ENCODE data around the gene CRTC3.

CRTC3 gene

DNA sequence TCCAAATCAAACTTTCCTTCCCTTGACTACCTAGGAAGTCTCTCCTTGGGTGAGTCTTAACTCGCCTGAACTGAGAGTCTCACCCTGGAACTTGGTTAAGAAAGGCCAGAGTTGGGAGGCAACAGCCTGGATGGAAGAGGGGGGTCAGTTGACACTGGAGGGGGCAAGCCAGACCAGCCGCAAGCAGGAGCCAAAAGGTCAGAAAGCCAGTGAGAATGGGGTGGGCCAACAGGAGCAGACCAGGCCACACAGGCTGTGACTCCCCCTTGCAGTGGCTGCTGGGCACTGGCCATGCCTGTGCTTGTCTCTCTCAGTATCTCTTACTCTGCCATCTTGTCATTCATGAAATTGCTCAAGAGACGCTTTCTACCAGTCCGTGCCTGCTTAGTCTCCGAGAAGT, 32.9 kb downstream of the CRTC3 start:
- TF ChIP-seq POLR2A (IDR thresholded peaks at IDR 0.05; ENCODE audit: low read depth, low read length): no peak
- DNase-seq (ENCODE audit: insufficient read length, low spot score) (no peak), FAIRE-seq (no peak)

DNA sequence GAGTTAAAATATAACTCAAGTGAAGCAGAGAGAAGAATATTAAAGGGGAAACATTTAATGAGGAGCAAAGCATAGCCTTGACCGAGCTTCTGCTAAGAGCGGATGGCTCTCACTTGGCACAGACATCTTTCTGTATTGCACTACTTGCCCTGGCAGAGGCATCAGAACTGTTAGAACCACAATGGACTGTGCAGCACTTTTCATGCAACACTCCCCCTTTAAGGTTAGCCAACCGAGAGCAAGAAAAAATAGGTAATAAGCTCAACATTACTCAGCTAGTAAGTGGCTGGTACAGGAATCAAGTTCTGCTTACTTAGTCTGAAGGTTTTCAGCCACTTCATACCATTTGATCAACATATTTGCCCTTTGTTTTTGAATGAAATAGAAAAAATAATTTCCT, 33.7 kb downstream of the CRTC3 start:
- no peak for FAIRE-seq
- DNase-seq (ENCODE audit: insufficient read length, low spot score): no peak
- no peak for TF ChIP-seq POLR2A (IDR thresholded peaks at IDR 0.05; ENCODE audit: low read depth, low read length)

DNA sequence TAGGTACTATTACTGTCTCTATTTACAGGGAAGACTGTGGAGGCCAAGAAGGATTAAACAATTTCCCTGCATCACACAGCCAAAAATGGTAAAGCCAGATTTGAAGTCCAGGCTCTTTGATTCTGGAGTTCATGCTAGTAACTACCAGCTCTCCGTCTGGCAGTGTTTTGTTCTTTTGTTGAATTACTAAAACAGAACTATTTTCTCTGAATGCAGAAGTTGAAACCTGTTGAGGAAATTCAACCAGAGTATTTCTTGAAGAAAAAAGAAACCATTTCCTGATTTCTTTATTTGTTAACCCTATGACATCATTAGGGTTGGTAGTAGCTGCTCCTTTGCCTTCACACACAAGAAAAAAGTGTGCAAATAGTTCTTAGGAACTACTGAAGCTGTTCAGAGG, 34.3 kb downstream of the CRTC3 start:
- DNase-seq (ENCODE audit: insufficient read length, low spot score): no peak
- no peak for TF ChIP-seq POLR2A (IDR thresholded peaks at IDR 0.05; ENCODE audit: low read depth, low read length)
- FAIRE-seq: no peak

DNA sequence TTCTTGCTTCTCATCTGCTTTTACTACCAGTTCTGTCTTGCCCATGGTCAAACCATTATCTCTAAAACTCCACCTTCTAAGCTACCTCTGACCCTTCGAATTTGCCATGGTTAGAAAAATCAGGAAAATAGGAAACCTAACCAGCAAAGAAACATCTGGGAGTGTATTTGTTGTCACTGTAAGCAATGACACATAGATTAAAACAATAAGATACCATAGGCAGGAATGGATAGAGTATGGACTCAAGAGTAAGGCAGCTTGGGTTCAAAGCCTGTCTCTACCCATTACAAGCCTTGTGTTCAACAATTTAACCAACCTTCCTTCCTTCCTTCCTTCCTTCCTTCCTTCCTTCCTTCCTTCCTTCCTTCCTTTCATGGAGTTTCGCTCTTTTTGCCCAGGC, 34.9 kb downstream of the CRTC3 start:
- no peak for TF ChIP-seq POLR2A (IDR thresholded peaks at IDR 0.05; ENCODE audit: low read depth, low read length)
- DNase-seq (ENCODE audit: insufficient read length, low spot score): no peak
- FAIRE-seq: no peak

DNA sequence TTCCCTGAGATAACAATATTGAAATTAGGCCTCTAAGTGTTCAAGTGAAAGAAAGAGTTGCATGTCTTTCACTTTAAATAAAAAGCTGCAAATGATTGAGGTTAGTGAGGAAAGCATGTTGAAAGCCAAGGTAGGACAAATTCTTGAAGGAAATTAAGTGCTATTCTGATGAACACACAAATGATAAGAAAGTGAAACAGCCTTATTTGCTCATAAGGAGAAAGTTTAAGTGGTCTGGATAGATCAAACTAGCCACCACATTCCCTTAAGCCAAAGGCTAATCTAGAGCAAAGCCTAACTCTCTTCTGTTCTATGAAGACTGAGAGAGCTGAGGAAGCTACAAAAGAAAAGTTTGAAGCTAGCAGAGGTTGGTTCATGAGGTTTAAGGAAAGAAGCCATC, 36.1 kb downstream of the CRTC3 start:
- DNase-seq (ENCODE audit: insufficient read length, low spot score): no peak
- TF ChIP-seq POLR2A (IDR thresholded peaks at IDR 0.05; ENCODE audit: low read depth, low read length): no peak
- no peak for FAIRE-seq

DNA sequence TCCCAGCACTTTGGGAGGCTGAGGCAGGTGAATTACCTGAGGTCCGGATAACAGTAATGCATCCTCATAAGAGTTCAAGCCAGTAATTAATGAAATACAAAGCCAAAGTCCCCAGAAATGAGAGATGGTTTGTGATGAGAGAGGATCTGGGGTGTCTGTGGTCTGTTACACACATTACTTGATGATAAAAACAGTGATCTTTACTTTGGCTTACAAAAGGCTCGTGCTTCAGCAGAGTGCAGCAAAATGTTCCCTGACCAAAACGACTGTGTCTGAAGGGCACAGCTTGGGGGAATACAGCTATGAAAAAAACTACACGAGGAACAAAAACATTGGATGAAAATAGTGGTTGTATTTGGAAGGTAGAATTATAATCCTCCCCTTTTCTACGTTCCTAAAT, 40.9 kb downstream of the CRTC3 start:
- no peak for FAIRE-seq
- no peak for TF ChIP-seq POLR2A (IDR thresholded peaks at IDR 0.05; ENCODE audit: low read depth, low read length)
- DNase-seq (ENCODE audit: insufficient read length, low spot score): no peak

DNA sequence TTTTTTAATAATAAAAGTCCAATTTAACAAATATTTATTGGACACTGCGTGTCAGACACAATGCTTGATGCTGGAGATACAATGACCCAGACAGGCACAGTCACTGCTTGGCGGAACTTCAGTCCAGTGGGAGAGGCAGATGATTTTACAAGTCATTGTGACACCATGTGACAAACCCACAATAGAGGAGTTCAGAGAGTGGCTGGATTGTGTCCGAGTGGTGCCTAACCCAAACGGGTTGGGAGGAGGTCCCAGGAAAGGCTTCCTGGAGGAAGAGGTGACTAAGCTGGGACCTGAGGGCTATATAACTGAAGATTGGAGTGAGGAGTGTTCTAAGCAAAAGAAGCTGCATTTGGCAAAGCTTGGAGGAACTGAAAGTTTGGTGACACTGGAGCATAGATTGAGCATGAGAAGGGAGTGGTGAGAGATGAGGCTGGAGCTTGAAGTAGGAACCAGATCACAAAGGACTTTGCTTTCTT, 41.4 kb downstream of the CRTC3 start:
- DNase-seq (ENCODE audit: insufficient read length, low spot score) (peak; percentile 23), FAIRE-seq (peak; percentile 92)
- TF ChIP-seq POLR2A (IDR thresholded peaks at IDR 0.05; ENCODE audit: low read depth, low read length): no peak

DNA sequence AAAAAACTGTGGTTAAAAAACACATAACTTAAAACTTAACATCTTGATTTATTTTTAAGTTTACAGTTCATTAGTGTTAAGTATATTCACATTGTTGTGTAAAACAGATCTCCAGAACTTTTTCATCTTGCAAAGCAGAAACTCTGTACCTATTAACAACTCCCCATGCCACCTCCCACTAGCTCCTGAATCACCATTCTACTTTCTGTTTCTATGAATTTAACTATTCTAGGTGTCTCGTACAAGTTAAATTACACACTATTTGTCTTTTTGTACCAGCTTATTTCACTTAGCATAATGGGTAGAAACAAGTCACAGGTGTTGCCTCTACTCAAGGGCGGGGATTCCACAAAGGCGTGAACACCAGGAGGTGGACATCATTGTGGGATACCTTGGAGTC, 43.2 kb downstream of the CRTC3 start:
- no peak for FAIRE-seq
- no peak for TF ChIP-seq POLR2A (IDR thresholded peaks at IDR 0.05; ENCODE audit: low read depth, low read length)
- no peak for DNase-seq (ENCODE audit: insufficient read length, low spot score)

DNA sequence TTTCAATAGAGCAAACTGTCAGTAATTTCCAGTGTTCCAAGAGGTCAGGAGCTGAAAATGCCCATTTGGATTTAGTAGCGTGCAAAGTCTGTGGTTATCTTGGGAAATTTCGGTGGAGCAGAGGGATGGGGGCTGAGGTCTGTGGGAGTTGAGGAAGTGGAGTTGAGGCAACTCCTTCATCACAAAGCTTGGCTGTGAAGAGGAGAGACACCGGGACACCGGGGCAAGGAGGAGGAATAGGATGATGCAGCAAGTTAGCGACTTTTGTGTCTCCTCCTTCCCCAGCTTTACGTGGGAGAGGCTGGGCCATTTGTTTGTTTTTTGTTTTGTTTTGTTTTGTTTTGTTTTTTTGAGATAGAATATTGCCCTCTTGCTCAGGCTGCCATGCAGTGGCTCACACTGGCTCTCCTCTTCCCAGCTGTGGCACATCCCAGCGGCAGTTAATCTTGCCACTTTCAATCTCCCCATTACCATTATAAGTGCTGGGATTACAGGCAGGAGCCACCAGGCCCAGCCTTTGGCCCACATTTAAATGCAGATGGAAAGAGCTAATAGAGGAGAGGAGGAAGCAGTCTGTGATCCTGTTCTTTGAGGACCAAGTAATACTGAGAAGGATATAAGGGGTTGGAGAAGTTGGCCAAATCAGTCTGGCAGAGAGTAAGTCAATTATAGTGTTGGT, 47.1 kb downstream of the CRTC3 start:
- no peak for FAIRE-seq
- TF ChIP-seq POLR2A (IDR thresholded peaks at IDR 0.05; ENCODE audit: low read depth, low read length): no peak
- no peak for DNase-seq (ENCODE audit: insufficient read length, low spot score)

DNA sequence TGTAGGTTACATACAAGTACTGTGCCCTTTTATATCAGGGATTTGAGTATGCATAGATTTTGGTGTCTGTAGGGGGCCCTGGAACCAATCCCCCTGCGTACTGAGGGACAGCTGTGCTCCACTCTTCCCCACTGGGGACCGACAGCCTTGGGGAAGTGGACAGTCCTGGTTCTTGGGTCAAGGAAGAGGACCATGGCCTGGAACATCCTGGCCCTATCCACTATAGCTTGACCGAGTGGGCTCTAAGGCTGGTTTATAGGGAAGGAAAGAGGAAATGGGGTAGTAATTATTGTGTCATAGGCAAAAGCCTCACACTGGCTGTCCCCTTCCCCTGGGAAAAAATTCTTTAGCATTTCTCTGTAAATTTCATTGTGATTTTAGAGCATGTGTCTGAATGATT, 49.5 kb downstream of the CRTC3 start:
- DNase-seq (ENCODE audit: insufficient read length, low spot score) (no peak), FAIRE-seq (no peak)
- no peak for TF ChIP-seq POLR2A (IDR thresholded peaks at IDR 0.05; ENCODE audit: low read depth, low read length)

DNA sequence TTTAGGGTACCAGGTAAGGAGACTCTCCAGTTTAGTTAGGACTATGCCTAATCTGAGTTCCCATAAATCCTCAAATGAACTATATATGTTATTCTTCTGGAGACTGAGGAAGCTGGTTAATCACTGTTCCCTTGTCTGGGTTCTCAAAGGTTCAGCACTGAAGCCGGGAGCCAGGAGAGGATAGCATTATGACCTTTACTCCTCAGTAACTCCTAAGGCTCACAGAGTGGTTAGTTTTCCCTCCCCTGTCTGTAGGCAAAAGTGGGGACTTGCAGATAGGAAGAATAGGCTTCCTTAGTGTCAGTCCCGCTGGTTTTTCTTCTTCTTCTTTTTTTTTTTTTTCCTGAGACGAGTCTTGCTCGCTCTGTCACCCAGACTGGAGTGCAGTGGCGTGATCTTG, 50.4 kb downstream of the CRTC3 start:
- FAIRE-seq (no peak), DNase-seq (ENCODE audit: insufficient read length, low spot score) (no peak)
- TF ChIP-seq POLR2A (IDR thresholded peaks at IDR 0.05; ENCODE audit: low read depth, low read length): no peak

DNA sequence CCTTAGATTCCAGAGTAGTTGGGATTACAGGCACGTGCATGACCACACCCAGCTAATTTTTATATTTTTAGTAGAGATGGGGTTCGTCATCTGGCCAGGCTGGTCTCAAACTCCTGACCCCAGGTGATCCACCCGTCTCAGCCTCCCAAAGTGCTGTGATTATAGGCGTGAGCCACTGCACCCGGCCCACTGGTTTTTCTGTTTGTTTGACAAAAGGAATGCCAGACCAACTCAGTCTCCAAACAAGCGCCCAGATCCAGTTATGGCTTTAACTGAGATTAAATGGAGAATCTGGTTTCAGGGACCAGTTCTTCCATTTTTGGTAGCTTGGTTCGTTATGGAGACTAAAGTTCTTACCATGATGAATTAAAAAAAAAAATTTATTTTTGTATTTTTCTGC, 50.8 kb downstream of the CRTC3 start:
- TF ChIP-seq POLR2A (IDR thresholded peaks at IDR 0.05; ENCODE audit: low read depth, low read length): no peak
- FAIRE-seq: no peak

DNA sequence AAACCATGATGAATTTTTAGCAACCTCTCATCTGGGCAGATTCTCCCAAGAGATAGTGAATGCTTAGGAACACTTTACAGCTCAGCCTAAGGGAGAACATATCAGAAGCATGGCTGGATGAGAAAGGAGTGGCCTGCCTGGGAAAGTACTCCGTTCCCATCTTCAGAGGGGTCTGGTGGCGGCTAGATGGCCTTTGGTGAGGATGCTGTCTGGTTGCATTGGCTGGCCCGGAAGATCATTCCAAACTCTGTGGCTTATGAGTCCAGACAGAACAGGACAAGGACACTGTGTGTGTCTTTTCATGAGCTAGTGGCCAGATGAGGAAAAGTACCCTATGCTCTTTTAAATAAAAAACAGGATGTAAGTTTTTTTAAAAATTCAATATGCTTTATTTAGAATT, 51.2 kb downstream of the CRTC3 start:
- FAIRE-seq (no peak), DNase-seq (ENCODE audit: insufficient read length, low spot score) (no peak)
- TF ChIP-seq POLR2A (IDR thresholded peaks at IDR 0.05; ENCODE audit: low read depth, low read length): no peak

More for the DNA sequence above, 50.8 kb downstream of the CRTC3 start:
- no peak for DNase-seq (ENCODE audit: insufficient read length, low spot score)

DNA sequence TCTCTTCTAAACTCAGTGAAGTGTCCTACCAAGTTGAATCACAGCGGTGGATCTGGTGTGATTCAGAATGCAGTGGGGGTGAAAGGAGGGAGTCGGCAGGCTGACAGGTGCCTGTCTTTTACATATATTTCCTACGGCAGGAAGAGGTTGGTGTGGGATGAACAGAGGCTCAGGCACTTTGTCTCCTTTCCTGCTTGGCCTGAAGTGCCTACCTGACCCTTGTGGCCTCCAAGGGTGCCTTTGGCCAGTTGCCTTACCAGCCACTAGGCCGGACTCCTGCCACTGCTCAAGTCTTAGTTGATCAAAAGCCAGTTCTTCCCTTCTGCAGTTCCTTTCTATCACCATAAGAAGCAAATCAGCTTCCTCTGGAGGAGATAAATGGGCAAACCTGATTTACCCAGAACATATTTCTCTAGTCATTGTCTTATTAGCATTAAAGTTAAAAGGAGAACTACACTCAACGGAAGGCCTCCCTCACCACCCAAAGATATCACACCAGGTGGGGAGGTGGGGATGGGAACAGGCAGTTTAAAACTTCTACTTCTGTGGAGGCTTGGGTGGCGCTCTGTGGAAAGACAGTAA, 52.1 kb downstream of the CRTC3 start:
- DNase-seq (ENCODE audit: insufficient read length, low spot score) (no peak), FAIRE-seq (no peak)
- no peak for TF ChIP-seq POLR2A (IDR thresholded peaks at IDR 0.05; ENCODE audit: low read depth, low read length)

DNA sequence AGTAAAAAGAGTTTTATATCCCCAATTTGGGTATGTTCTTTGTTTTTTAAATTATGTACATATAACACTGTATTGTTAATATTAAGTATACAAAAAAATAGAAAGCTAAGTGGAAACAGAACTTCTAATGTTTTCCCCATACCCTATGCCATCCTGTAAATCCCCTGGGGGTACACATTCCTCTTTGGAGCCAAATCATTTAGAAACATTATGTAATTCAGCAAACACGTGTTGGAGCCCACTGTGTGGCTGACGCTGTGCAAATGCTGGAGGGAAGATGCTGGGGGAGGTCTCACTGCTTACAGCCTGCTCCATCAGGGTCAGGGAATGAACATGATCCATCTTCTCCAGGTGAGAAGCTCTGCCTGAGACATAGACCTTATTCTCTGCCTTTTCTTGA, 52.8 kb downstream of the CRTC3 start:
- DNase-seq (ENCODE audit: insufficient read length, low spot score) (no peak), FAIRE-seq (no peak)
- no peak for TF ChIP-seq POLR2A (IDR thresholded peaks at IDR 0.05; ENCODE audit: low read depth, low read length)
